OCI-LY1 (cell line): ENCODE results near the gene ARMH3.
"Not testable (repeated sequence)": the region's sequence is repeated elsewhere in the genome, so short reads cannot be mapped to it uniquely, and the experiment has no call there.

Source experiments
- H2AFZ ChIP-seq: fragments of 200-600 bp; sonication (generic), shearing (Covaris generic); 2 replicates; pipeline ENCODE4 v1.6.0; 2014; ENCODE audit warnings: antibody characterized with exemption, mild to moderate bottlenecking, low read length
- H3F3A ChIP-seq: fragments of 200-600 bp; sonication (generic), shearing (Covaris generic); 2 replicates; pipeline ENCODE4 v1.6.0; 2014; ENCODE audit warnings: mild to moderate bottlenecking, antibody characterized with exemption, low read length, moderate library complexity; ENCODE audit not compliant: insufficient read depth
- H3K27ac ChIP-seq: fragments of 200-600 bp; sonication (generic); 2 replicates; pipeline ENCODE4 v1.5.1; 2014; ENCODE audit warnings: low read length, mixed run types, mild to moderate bottlenecking, low read depth; ENCODE audit not compliant: poor library complexity, severe bottlenecking
- H3K27me3 ChIP-seq: fragments of 200-600 bp; sonication (generic); 2 replicates; pipeline ENCODE4 v1.6.0; 2014; ENCODE audit warnings: antibody characterized with exemption, mild to moderate bottlenecking, low read length, moderate library complexity; ENCODE audit not compliant: insufficient read depth
- H3K36me3 ChIP-seq: fragments of 200-600 bp; sonication (generic); 2 replicates; pipeline ENCODE4 v1.6.1; 2014; ENCODE audit warnings: mild to moderate bottlenecking, antibody characterized with exemption, low read length, moderate library complexity, mixed read lengths; ENCODE audit not compliant: insufficient read depth
- H3K4me1 ChIP-seq: fragments of 200-600 bp; sonication (generic); 2 replicates; pipeline ENCODE4 v1.5.1; 2014; ENCODE audit warnings: mild to moderate bottlenecking, low read length, moderate library complexity; ENCODE audit not compliant: insufficient read depth, severe bottlenecking
- H3K4me2 ChIP-seq: fragments of 200-600 bp; sonication (generic), shearing (Covaris generic); 2 replicates; pipeline ENCODE4 v1.6.1; 2014; ENCODE audit warnings: low read length
- H3K4me3 ChIP-seq: fragments of 200-600 bp; sonication (generic); 2 replicates; pipeline ENCODE4 v1.5.1; 2014; ENCODE audit warnings: low read length, low read depth, mild to moderate bottlenecking, mixed read lengths; ENCODE audit not compliant: poor library complexity, severe bottlenecking
- H3K79me2 ChIP-seq: fragments of 200-600 bp; shearing (Covaris generic); 2 replicates; pipeline ENCODE4 v1.6.1; 2016; ENCODE audit warnings: mixed run types, low read length, mixed read lengths; ENCODE audit not compliant: insufficient read depth
- H3K9ac ChIP-seq: fragments of 200-600 bp; sonication (generic), shearing (Covaris generic); 2 replicates; pipeline ENCODE4 v1.6.1; 2014; ENCODE audit warnings: mild to moderate bottlenecking, low read length, mixed read lengths
- H3K9me2 ChIP-seq: fragments of 200-600 bp; sonication (generic), shearing (Covaris generic); 2 replicates; pipeline ENCODE4 v1.6.1; 2014; ENCODE audit warnings: low read depth, mild to moderate bottlenecking, low read length, mixed read lengths
- H3K9me3 ChIP-seq: fragments of 200-600 bp; shearing (Covaris generic); 2 replicates; pipeline ENCODE4 v1.6.1; 2014; ENCODE audit warnings: low read length, mixed read lengths
- H4K20me1 ChIP-seq: fragments of 200-600 bp; sonication (generic), shearing (Covaris generic); 2 replicates; pipeline ENCODE4 v1.6.0; 2016; ENCODE audit warnings: mild to moderate bottlenecking, low read length; ENCODE audit not compliant: insufficient read depth
- CTCF ChIP-seq: fragments of 200-600 bp; sonication (generic), shearing (Covaris generic); IDR thresholded peaks from 2 replicates; pipeline ENCODE4 v1.5.1; 2017; ENCODE audit warnings: mild to moderate bottlenecking, antibody characterized with exemption, low read length, moderate library complexity, mixed read lengths
- EZH2 ChIP-seq: fragments of 200-600 bp; sonication (generic), shearing (Covaris generic); IDR thresholded peaks from 2 replicates; pipeline ENCODE4 v1.8.0; 2017; ENCODE audit warnings: borderline replicate concordance, mixed run types, mild to moderate bottlenecking, antibody characterized with exemption, low read length, moderate library complexity, mixed read lengths

The ARMH3 gene

GRCh38 chr10:102064503-102064867, 8.5 kb upstream of the ARMH3 start:
- Histone ChIP-seq H3K4me3 (peak overlapping the region; percentile 78), H3K36me3 (no peaks in the 10 kb centered on the region), H3K27me3 (no peaks in the 10 kb centered on the region), H3K9me3 (no peaks in the 10 kb centered on the region), H3F3A (no peaks in the 10 kb centered on the region), H3K79me2 (no peaks in the 10 kb centered on the region), H4K20me1 (no peaks in the 10 kb centered on the region), H3K4me1 (peaks cover 7% of the 10 kb centered on the region), H2AFZ (no peak overlapping the region), H3K9ac (no peak overlapping the region; the same call in 1 of the 2 replicates), H3K4me2 (peak overlapping the region; percentile 68), H3K27ac (no peak overlapping the region), H3K9me2 (no peaks in the 10 kb centered on the region)
- no peak for TF ChIP-seq EZH2
- TF ChIP-seq CTCF, result no peak

GRCh38 chr10:102059987-102060386, 4.0 kb upstream of the ARMH3 start:
- no peak overlapping the region for H2AFZ ChIP-seq
- no peaks in the 10 kb centered on the region for H3K9me2 ChIP-seq
- no peak for TF ChIP-seq CTCF
- no peak for TF ChIP-seq EZH2
- H3K4me2 ChIP-seq, result no peak overlapping the region
- H3K4me3 ChIP-seq, result no peak overlapping the region
- no peak overlapping the region for H3K27ac ChIP-seq
- no peak overlapping the region for H3K9ac ChIP-seq
- H4K20me1 ChIP-seq, result no peaks in the 10 kb centered on the region
- no peaks in the 10 kb centered on the region for H3F3A ChIP-seq
- peaks cover 4% of the 10 kb centered on the region for H3K4me1 ChIP-seq
- H3K36me3 ChIP-seq, result no peaks in the 10 kb centered on the region
- no peaks in the 10 kb centered on the region for H3K9me3 ChIP-seq
- 0 out of 2 replicates have a peak, but pooled peaks cover 2% of the 10 kb centered on the region for H3K79me2 ChIP-seq
- no peaks in the 10 kb centered on the region for H3K27me3 ChIP-seq

GRCh38 chr10:102054881-102055646, 909 bp downstream of the ARMH3 start:
- Histone ChIP-seq H3K9ac (peak overlapping the region; percentile 89), H3K4me2 (peak overlapping the region; percentile 65), H3K4me3 (peak overlapping the region; percentile 83), H3K4me1 (peaks cover 14% of the 10 kb centered on the region)
- not testable (repeated sequence) for H3K9me3 ChIP-seq, H3K79me2 ChIP-seq, H2AFZ ChIP-seq, H3K27ac ChIP-seq, H4K20me1 ChIP-seq, H3K27me3 ChIP-seq, H3F3A ChIP-seq, H3K9me2 ChIP-seq, H3K36me3 ChIP-seq

- H3K79me2 ChIP-seq, result peaks cover 13% of the 10 kb centered on the region
- no peaks in the 10 kb centered on the region for H3K36me3 ChIP-seq
- no peak overlapping the region for H3K9ac ChIP-seq
- H2AFZ ChIP-seq, result no peak overlapping the region
- no peaks in the 10 kb centered on the region for H3K4me1 ChIP-seq
- no peak overlapping the region for H3K4me3 ChIP-seq
- H3K27ac ChIP-seq, result no peak overlapping the region
- no peaks in the 10 kb centered on the region for H4K20me1 ChIP-seq
- no peaks in the 10 kb centered on the region for H3F3A ChIP-seq
- no peaks in the 10 kb centered on the region for H3K27me3 ChIP-seq
- no peaks in the 10 kb centered on the region for H3K9me3 ChIP-seq
- no peak overlapping the region for H3K4me2 ChIP-seq
- TF ChIP-seq EZH2 (no peak), CTCF (no peak)
- H3K9me2 ChIP-seq, result no peaks in the 10 kb centered on the region
Measured at GRCh38 chr10:102046095-102046494, 9.9 kb downstream of the ARMH3 start.
